Measurements from ENCODE around the gene TBX19.
"Not testable (repeated sequence)": the region's sequence is repeated elsewhere in the genome, so short reads cannot be mapped to it uniquely, and the experiment has no call there.

The TBX19 gene

DNA sequence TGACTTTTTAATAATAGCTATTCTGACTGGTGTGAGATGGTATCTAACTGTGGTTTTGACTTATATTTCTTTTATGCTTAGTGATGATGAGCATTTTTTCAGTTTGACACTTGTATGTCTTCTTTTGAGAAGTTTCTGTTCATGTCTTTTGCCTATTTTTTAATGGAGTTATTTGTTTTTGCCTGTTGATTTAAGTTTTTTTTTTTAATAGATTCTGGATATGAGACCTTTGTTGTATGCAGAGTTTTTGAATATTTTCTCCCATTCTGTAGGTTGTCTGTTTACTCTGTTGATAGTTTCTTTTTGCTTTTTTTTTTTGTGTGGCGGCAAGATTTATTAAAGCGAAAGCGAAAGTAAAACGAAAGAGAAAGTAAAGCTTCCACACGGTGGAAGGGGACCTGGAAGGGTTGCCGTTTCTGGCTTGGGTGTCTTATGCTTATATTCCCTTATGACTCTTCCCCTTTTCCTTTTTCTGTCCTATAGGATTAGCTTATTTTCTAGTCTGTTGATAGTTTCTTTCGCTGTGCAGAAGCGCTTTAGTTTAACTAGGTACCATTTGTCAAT, 67.6 kb downstream of the TBX19 start:
- in situ Hi-C loops (cut with MboI; ENCODE audit: low sequenced_read_pairs), result no loop called here

DNA sequence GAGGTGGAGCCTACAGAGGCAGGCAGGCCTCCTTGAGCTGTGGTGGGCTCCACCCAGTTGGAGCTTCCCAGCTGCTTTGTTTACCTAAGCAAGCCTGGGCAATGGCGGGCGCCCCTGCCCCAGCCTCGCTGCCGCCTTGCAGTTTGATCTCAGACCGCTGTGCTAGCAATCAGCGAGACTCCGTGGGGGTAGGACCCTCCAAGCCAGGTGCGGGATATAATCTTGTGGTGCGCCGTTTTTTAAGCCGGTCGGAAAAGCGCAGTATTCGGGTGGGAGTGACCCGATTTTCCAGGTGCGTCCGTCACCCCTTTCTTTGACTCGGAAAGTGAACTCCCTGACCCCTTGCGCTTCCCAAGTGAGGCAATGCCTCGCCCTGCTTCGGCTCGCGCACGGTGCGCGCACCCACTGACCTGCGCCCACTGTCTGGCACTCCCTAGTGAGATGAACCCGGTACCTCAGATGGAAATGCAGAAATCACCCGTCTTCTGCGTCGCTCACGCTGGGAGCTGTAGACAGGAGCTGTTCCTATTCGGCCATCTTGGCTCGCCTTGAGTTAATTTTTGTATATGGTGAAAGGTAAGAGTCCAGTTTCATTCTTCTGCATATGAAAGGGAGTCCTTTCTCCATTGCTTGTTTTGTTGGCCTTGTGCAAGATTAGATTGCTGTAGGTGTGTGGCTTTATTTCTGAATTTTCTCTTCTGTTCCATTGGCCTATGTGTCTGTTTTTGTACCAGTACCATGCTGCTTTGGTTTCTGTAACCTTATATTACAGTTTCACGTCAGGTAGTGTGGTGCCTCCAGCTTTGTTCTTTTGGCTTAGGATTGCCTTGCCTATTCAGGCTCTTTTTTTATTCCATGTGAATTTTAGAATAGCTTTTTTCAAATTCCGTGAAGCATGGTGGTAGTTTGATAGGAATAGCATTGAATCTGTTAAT, 73.9 kb downstream of the TBX19 start:
- in situ Hi-C loops (cut with MboI; ENCODE audit: low sequenced_read_pairs), result not testable (repeated sequence)

DNA sequence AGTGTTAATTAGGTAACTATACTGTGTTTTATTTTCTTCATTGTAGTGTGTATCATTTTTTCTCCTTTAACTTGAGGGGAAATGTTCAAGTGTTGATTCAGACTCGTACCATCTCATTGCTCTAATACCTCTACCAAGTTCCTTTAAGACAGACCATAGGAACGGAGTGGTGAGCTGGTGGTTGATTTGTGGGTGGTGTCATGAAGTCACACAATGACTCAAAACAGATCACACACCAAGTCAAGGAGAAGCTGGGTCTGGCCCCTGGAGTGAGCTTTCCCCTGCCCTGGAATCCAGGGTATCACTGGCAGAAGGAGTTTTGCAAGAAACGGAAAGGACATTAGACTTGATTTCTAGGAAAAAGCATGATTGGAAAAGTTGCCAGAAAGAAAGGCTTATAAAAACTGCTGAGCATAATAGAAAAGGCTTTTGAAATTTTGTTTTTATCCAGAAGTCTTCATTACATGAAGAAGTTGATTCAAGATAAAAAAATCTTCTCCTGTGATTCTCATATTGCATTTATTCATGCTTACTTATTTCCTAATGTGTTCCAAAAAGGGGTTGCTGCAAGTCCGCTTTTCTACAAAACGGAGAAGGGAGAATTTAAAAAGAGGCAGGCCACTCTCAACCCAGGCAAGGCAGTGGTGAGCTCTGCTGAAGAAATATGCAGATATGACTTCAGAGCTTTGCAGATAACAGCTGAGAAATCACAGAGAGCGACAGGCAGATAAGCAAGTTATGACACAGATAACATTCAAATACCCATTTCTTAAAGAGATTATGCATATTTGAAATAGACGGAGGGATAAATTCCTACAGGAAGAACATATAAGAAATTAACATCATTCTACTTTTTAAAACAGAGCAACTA, 79.7 kb downstream of the TBX19 start:
- in situ Hi-C loops (cut with MboI; ENCODE audit: low sequenced_read_pairs), result no loop called here

DNA sequence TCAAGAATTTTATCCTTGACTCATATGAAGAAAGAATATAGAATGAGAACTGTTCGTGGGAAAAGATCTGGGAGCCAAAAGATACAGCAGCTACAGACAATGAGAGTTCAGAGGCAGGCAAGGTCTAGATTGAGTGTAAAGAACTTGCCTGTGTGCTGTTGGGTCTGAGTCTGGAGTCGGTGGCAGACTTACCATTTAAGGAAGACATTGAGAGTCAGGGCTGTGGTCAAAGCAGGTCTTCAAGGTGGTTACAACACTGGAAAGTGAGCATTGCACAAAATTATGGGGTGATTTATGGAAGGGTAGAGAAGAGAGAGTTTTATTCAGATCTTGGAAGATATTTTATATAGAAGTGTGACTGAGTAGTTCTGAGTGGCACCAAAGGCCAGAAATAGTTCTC, 80.6 kb downstream of the TBX19 start:
- in situ Hi-C loops (cut with MboI; ENCODE audit: low sequenced_read_pairs), result no loop called here

DNA sequence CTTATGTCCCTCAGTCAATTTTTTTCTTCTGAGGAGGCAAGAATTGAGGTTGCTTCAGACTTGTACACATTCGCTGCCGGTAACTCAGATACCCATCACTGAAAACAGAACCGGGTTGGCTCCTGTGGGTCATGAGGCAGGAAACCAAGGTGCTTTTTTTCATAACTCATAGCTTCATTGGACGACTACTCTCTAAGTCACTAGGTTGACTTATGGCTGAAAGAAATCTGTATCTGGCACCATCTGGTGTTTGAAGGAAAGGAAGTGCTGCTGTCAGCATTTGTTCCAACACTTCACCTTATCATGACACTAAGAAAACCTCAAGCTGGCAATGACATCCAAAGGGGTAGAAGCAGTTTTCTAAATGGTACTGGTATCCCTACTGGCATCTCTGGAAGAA, 82.3 kb downstream of the TBX19 start:
- in situ Hi-C loops (cut with MboI; ENCODE audit: low sequenced_read_pairs), result no loop called here
